SK-N-SH treated with all-trans-retinoic acid at 6 μM for 48 hours (cell line): ENCODE data around the gene SNRPD3.

Experiments used
- ATAC-seq: fragments of 200-7000 bp; cut with Tn5 transposase; 3 replicates; pipeline ENCODE4 v1.9.1; 2020; ENCODE audit warnings: mild to moderate bottlenecking, moderate library complexity
- ARNTL ChIP-seq: fragments of 450-650 bp; formaldehyde crosslinking; IDR thresholded peaks from 2 replicates; pipeline ENCODE4 v1.5.0; 2020; ENCODE audit warnings: low read depth, mild to moderate bottlenecking, moderate library complexity, borderline replicate concordance
- BACH2 ChIP-seq: fragments of 250-450 bp; sonication (Bioruptor Pico); IDR thresholded peaks from 2 replicates; pipeline ENCODE4 v1.9.0; 2021; ENCODE audit warnings: mild to moderate bottlenecking, borderline replicate concordance
- CREB5 ChIP-seq: fragments of 250-450 bp; sonication (Bioruptor Pico); IDR thresholded peaks from 2 replicates; pipeline ENCODE4 v1.5.1; 2020; ENCODE audit warnings: low read depth, mild to moderate bottlenecking, moderate library complexity
- CSDC2 ChIP-seq: fragments of 250-450 bp; sonication (Bioruptor Pico); IDR thresholded peaks from 2 replicates; pipeline ENCODE4 v1.5.0; 2020; ENCODE audit warnings: mild to moderate bottlenecking, moderate library complexity
- CSRNP3 ChIP-seq: fragments of 250-450 bp; sonication (Bioruptor Pico); IDR thresholded peaks from 2 replicates; pipeline ENCODE4 v1.5.1; 2021; ENCODE audit warnings: mild to moderate bottlenecking, moderate library complexity
- ISL1 ChIP-seq: fragments of 250-450 bp; sonication (Bioruptor Pico); IDR thresholded peaks from 2 replicates; pipeline ENCODE4 v2.1.2; 2022; ENCODE audit warnings: mild to moderate bottlenecking, moderate library complexity
- OSR1 ChIP-seq: fragments of 250-450 bp; sonication (Bioruptor Pico); IDR thresholded peaks from 2 replicates; pipeline ENCODE4 v1.8.0; 2022; ENCODE audit warnings: moderate library complexity, mild to moderate bottlenecking, inconsistent platforms
- PATZ1 ChIP-seq: fragments of 250-450 bp; sonication (Bioruptor Pico); IDR thresholded peaks from 2 replicates; pipeline ENCODE4 v1.8.0; 2020; ENCODE audit warnings: mild to moderate bottlenecking, moderate library complexity, borderline replicate concordance
- POU6F1 ChIP-seq: fragments of 250-450 bp; sonication (Bioruptor Pico); IDR thresholded peaks from 2 replicates; pipeline ENCODE4 v1.8.0; 2021; ENCODE audit warnings: low read depth, mild to moderate bottlenecking, moderate library complexity, borderline replicate concordance
- RARB ChIP-seq: fragments of 250-450 bp; sonication (Bioruptor Pico); IDR thresholded peaks from 2 replicates; pipeline ENCODE4 v1.8.0; 2021; ENCODE audit warnings: mild to moderate bottlenecking, moderate library complexity
- SNAI2 ChIP-seq: fragments of 250-450 bp; sonication (Bioruptor Pico); IDR thresholded peaks from 2 replicates; pipeline ENCODE4 v1.5.0; 2020; ENCODE audit warnings: mild to moderate bottlenecking, moderate library complexity
- TOX ChIP-seq: fragments of 250-450 bp; sonication (Bioruptor Pico); IDR thresholded peaks from 2 replicates; pipeline ENCODE4 v1.8.0; 2021; ENCODE audit warnings: mild to moderate bottlenecking, moderate library complexity, borderline replicate concordance
- TSHZ2 ChIP-seq: fragments of 250-450 bp; sonication (Bioruptor Pico); IDR thresholded peaks from 2 replicates; pipeline ENCODE4 v1.5.0; 2020; ENCODE audit warnings: mild to moderate bottlenecking, moderate library complexity
- ZFP3 ChIP-seq: fragments of 250-450 bp; sonication (Bioruptor Pico); IDR thresholded peaks from 2 replicates; pipeline ENCODE4 v1.5.0; 2020; ENCODE audit warnings: mild to moderate bottlenecking, moderate library complexity
- ZFP30 ChIP-seq: fragments of 450-650 bp; formaldehyde crosslinking; IDR thresholded peaks from 2 replicates; pipeline ENCODE4 v1.5.0; 2022; ENCODE audit warnings: mild to moderate bottlenecking, moderate library complexity
- ZNF565 ChIP-seq: fragments of 450-650 bp; formaldehyde crosslinking; conservative IDR thresholded peaks from 2 replicates; pipeline ENCODE4 v1.5.0; 2020; ENCODE audit warnings: low read depth, mild to moderate bottlenecking, moderate library complexity
- ZNF70 ChIP-seq: fragments of 450-650 bp; formaldehyde crosslinking; IDR thresholded peaks from 2 replicates; pipeline ENCODE4 v1.5.0; 2020; ENCODE audit warnings: mild to moderate bottlenecking, moderate library complexity
- ZNF8 ChIP-seq: fragments of 450-650 bp; formaldehyde crosslinking; IDR thresholded peaks from 2 replicates; pipeline ENCODE4 v1.5.0; 2020; ENCODE audit warnings: mild to moderate bottlenecking, moderate library complexity

The SNRPD3 gene

GRCh38 chr22:24543679-24544243 lies 12.0 kb upstream of the SNRPD3 start:
- TF ChIP-seq CREB5 (CRISPR knock-in tag) (no peak), ZNF8 (CRISPR knock-in tag) (no peak), SNAI2 (CRISPR knock-in tag) (no peak), ISL1 (CRISPR knock-in tag) (no peak), ARNTL (CRISPR knock-in tag) (no peak), TOX (CRISPR knock-in tag) (no peak), CSDC2 (CRISPR knock-in tag) (no peak), ZNF70 (no peak), ZFP30 (no peak), CSRNP3 (CRISPR knock-in tag) (no peak), PATZ1 (CRISPR knock-in tag) (no peak), BACH2 (no peak), TSHZ2 (CRISPR knock-in tag) (no peak), RARB (CRISPR knock-in tag) (no peak)
- no peak for ATAC-seq

- ATAC-seq = no peak
- TF ChIP-seq OSR1 (CRISPR knock-in tag) (no peak), ZNF70 (no peak), ZNF8 (CRISPR knock-in tag) (no peak), CSDC2 (CRISPR knock-in tag) (no peak), ZFP30 (no peak)
- TF ChIP-seq, all 23 proteins: peak for 0
Observed at GRCh38 chr22:24548812-24549211, 7.0 kb upstream of the SNRPD3 start.

- TF ChIP-seq ZNF8 (CRISPR knock-in tag) = no peak
- no peak for ATAC-seq
Observed at GRCh38 chr22:24550028-24550901, 5.5 kb upstream of the SNRPD3 start.

GRCh38 chr22:24550902-24551435 lies 4.8 kb upstream of the SNRPD3 start:
- no peak for ATAC-seq
- no peak for TF ChIP-seq TSHZ2 (CRISPR knock-in tag)
- TF ChIP-seq ZFP3 = no peak
- no peak for TF ChIP-seq OSR1 (CRISPR knock-in tag)
- TF ChIP-seq POU6F1 (CRISPR knock-in tag) = no peak
- no peak for TF ChIP-seq CSRNP3 (CRISPR knock-in tag)
- no peak for TF ChIP-seq ZNF565
- TF ChIP-seq ZNF8 (CRISPR knock-in tag) = no peak
- TF ChIP-seq ZNF70 = no peak
- no peak for TF ChIP-seq CREB5 (CRISPR knock-in tag)
